BE2C (cell line): Measurements from ENCODE around the gene DHX36.

Experiments
- DNase-seq: peaks from one replicate; pipeline ENCODE4 v3.0.0-alpha.2; 2020
- H3K27me3 ChIP-seq: fragments of 250-450 bp; sonication (Bioruptor Pico); 2 replicates; pipeline ENCODE4 v1.5.1; 2020; ENCODE audit warnings: mild to moderate bottlenecking
- H3K36me3 ChIP-seq: fragments of 250-450 bp; sonication (Bioruptor Pico); 2 replicates; pipeline ENCODE4 v1.5.1; 2020; ENCODE audit warnings: mild to moderate bottlenecking
- H3K4me1 ChIP-seq: fragments of 250-450 bp; sonication (Bioruptor Pico); 2 replicates; pipeline ENCODE4 v1.5.1; 2020
- H3K4me3 ChIP-seq: 2 replicates; pipeline ENCODE4 v1.5.1; 2011; ENCODE audit warnings: low read depth, low read length
- H3K9me3 ChIP-seq: fragments of 250-450 bp; sonication (Bioruptor Pico); 2 replicates; pipeline ENCODE4 v1.5.1; 2020
- TF ChIP-seq, protein P1 (sequence below): IDR thresholded peaks from 2 replicates; pipeline ENCODE4 v1.5.1; 2012; ENCODE audit warnings: mild to moderate bottlenecking, low read depth, low read length

DHX36 gene

GRCh38 chr3:154304116-154304786 is 20.0 kb downstream of the DHX36 start:
- H3K4me3 ChIP-seq: no peak overlapping the region
- TF ChIP-seq, protein P1, sequence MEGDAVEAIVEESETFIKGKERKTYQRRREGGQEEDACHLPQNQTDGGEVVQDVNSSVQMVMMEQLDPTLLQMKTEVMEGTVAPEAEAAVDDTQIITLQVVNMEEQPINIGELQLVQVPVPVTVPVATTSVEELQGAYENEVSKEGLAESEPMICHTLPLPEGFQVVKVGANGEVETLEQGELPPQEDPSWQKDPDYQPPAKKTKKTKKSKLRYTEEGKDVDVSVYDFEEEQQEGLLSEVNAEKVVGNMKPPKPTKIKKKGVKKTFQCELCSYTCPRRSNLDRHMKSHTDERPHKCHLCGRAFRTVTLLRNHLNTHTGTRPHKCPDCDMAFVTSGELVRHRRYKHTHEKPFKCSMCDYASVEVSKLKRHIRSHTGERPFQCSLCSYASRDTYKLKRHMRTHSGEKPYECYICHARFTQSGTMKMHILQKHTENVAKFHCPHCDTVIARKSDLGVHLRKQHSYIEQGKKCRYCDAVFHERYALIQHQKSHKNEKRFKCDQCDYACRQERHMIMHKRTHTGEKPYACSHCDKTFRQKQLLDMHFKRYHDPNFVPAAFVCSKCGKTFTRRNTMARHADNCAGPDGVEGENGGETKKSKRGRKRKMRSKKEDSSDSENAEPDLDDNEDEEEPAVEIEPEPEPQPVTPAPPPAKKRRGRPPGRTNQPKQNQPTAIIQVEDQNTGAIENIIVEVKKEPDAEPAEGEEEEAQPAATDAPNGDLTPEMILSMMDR: no peak
- peaks cover 4% of the 10 kb centered on the region; the same call in 1 of the 2 replicates for H3K9me3 ChIP-seq
- H3K27me3 ChIP-seq: no peaks in the 10 kb centered on the region
- DNase-seq: no peak
- H3K36me3 ChIP-seq: peaks cover 96% of the 10 kb centered on the region
- peaks cover 38% of the 10 kb centered on the region for H3K4me1 ChIP-seq

DNA sequence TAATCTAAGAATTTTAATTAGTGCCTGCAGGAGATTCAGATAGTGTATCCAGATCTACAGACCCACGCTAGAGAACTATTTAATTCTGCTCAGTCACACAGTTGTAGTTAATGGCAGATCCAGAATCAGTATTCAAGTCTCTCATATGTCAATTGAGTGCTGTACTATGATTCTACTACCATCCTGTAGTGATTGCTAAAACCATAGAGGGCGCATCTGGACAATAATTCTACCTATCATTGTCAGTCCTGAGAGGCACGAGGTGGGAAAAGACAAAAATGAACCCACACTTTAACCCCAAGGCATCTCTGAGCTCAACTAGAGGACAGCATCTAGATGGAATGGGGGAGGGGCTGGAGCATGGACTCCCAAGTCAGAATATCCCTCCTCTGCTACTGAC is 22.7 kb downstream of the DHX36 start:
- TF ChIP-seq, protein P1: peak; percentile 43
- H3K27me3 ChIP-seq: no peaks in the 10 kb centered on the region
- peak; percentile 31 for DNase-seq
- peaks cover 38% of the 10 kb centered on the region for H3K4me1 ChIP-seq
- H3K4me3 ChIP-seq: no peak overlapping the region
- H3K36me3 ChIP-seq: peaks cover 87% of the 10 kb centered on the region
- peaks cover 4% of the 10 kb centered on the region; the same call in 1 of the 2 replicates for H3K9me3 ChIP-seq

GRCh38 chr3:154294016-154294415 is 30.3 kb downstream of the DHX36 start:
- no peaks in the 10 kb centered on the region for H3K4me1 ChIP-seq
- no peak overlapping the region for H3K4me3 ChIP-seq
- no peak for DNase-seq
- H3K9me3 ChIP-seq: no peaks in the 10 kb centered on the region
- peaks cover 73% of the 10 kb centered on the region for H3K36me3 ChIP-seq
- TF ChIP-seq, protein P1: no peak
- no peaks in the 10 kb centered on the region for H3K27me3 ChIP-seq

- Histone ChIP-seq H3K9me3 (no peaks in the 10 kb centered on the region), H3K27me3 (no peaks in the 10 kb centered on the region), H3K4me3 (no peak overlapping the region), H3K4me1 (no peaks in the 10 kb centered on the region), H3K36me3 (peaks cover 68% of the 10 kb centered on the region)
- no peak for DNase-seq
- TF ChIP-seq, protein P1: no peak
Measured at GRCh38 chr3:154290187-154290586, 34.1 kb downstream of the DHX36 start.

GRCh38 chr3:154285221-154285620 is 39.1 kb downstream of the DHX36 start:
- Histone ChIP-seq H3K27me3 (no peaks in the 10 kb centered on the region), H3K4me3 (no peak overlapping the region), H3K9me3 (no peaks in the 10 kb centered on the region), H3K4me1 (no peaks in the 10 kb centered on the region), H3K36me3 (peaks cover 79% of the 10 kb centered on the region)
- TF ChIP-seq, protein P1: no peak
- no peak for DNase-seq

GRCh38 chr3:154280161-154280560 is 44.1 kb downstream of the DHX36 start:
- Histone ChIP-seq H3K36me3 (peaks cover 90% of the 10 kb centered on the region), H3K9me3 (no peaks in the 10 kb centered on the region), H3K4me3 (no peak overlapping the region), H3K27me3 (no peaks in the 10 kb centered on the region), H3K4me1 (peaks cover 11% of the 10 kb centered on the region)
- TF ChIP-seq, protein P1: no peak
- DNase-seq: no peak
